ENCODE results near the gene NDST3.

NDST3 gene

GRCh38 chr4:118124997-118125396 is 90.7 kb downstream of the NDST3 start:
- H3K27me3 ChIP-seq (replicated peaks; ENCODE audit: control insufficient read depth, insufficient read depth, low read length), result peaks cover 4% of the 10 kb centered on the region
- peaks cover 4% of the 10 kb centered on the region for H3K9me3 ChIP-seq (ENCODE audit: control insufficient read depth, low read length)
- no peaks in the 10 kb centered on the region for H3K36me3 ChIP-seq (ENCODE audit: control insufficient read depth, insufficient read depth, low read length, severe bottlenecking)
- DNase-seq (ENCODE audit: low read depth), result no peak
- no peak overlapping the region for H3K9ac ChIP-seq (ENCODE audit: low read length)
- no peaks in the 10 kb centered on the region for H3K4me1 ChIP-seq (ENCODE audit: control insufficient read depth, insufficient read depth, low read length)
- no peak overlapping the region for H3K4me3 ChIP-seq (ENCODE audit: low read length)

DNA sequence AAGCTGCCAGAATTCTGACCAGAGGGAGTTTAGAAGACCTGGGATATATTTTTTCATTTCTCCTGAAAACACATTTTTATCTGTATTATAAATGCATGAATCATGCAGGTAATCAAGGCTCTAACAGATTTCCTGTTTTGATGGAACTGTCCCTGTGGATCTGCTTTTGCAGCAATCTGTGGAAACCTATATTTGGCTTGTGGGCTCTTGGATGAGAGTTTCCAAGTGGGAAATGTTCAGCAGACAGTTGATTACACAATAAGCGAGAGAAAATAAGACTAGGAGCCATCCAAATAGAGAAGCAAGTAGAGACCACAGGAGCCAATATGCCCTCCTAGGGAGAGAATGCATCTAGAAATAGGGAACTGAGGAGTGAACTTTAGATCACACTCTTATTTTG is 105.0 kb downstream of the NDST3 start:
- H3K4me3 ChIP-seq (ENCODE audit: low read length), result no peak overlapping the region
- no peak for DNase-seq (ENCODE audit: low read depth)
- no peaks in the 10 kb centered on the region for H3K27me3 ChIP-seq (replicated peaks; ENCODE audit: control insufficient read depth, insufficient read depth, low read length)
- no peaks in the 10 kb centered on the region for H3K4me1 ChIP-seq (ENCODE audit: control insufficient read depth, insufficient read depth, low read length)
- H3K9me3 ChIP-seq (ENCODE audit: control insufficient read depth, low read length), result no peaks in the 10 kb centered on the region
- H3K36me3 ChIP-seq (ENCODE audit: control insufficient read depth, insufficient read depth, low read length, severe bottlenecking), result no peaks in the 10 kb centered on the region
- H3K9ac ChIP-seq (ENCODE audit: low read length), result no peak overlapping the region

DNA sequence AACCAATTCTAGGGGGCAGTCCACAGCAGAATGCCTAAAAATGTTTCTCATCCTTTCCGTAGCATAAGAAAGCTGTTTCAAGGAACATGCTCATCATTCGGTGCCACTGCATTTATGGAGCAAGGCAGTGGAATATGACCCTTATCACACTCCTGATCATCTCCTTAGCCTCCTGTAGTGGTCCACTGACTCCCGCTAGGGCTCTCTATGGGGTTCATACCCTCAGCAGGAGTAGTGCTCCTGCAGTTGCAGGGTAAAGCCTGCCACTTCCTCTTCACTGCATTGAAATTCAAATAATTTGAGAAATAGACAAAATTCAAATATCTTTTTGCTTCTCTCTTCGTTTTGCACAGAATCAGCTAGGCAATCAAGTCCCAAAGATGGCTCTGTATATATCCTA is 107.0 kb downstream of the NDST3 start:
- Histone ChIP-seq H3K9me3 (ENCODE audit: control insufficient read depth, low read length) (no peaks in the 10 kb centered on the region), H3K9ac (ENCODE audit: low read length) (no peak overlapping the region), H3K36me3 (ENCODE audit: control insufficient read depth, insufficient read depth, low read length, severe bottlenecking) (no peaks in the 10 kb centered on the region), H3K27me3 (replicated peaks; ENCODE audit: control insufficient read depth, insufficient read depth, low read length) (no peaks in the 10 kb centered on the region), H3K4me3 (ENCODE audit: low read length) (no peak overlapping the region), H3K4me1 (ENCODE audit: control insufficient read depth, insufficient read depth, low read length) (no peaks in the 10 kb centered on the region)
- no peak for DNase-seq (ENCODE audit: low read depth)

GRCh38 chr4:118154649-118155048 is 120.4 kb downstream of the NDST3 start:
- Histone ChIP-seq H3K4me3 (ENCODE audit: low read length) (no peak overlapping the region), H3K36me3 (ENCODE audit: control insufficient read depth, insufficient read depth, low read length, severe bottlenecking) (no peaks in the 10 kb centered on the region), H3K9ac (ENCODE audit: low read length) (no peak overlapping the region), H3K9me3 (ENCODE audit: control insufficient read depth, low read length) (no peaks in the 10 kb centered on the region), H3K4me1 (ENCODE audit: control insufficient read depth, insufficient read depth, low read length) (no peaks in the 10 kb centered on the region), H3K27me3 (replicated peaks; ENCODE audit: control insufficient read depth, insufficient read depth, low read length) (no peaks in the 10 kb centered on the region)
- DNase-seq (ENCODE audit: low read depth), result peak; percentile 62

DNA sequence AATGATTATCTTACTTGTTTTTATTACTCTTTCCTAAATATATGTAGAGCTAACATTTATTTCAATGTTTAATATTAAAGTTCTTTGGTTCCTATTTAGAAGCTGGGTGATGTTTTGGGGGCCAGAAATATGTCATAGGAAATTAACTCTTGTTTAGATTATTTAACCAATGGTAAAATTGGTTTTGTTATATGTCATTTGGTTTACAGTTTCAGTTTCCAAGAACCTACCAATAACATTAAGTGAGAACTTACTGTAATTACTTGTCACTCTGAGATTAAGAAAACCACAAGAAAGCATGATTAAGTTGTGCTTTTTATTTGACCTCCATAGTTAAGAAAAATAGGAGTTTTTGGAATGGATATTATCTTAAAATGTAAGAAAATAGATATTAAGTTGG is 121.2 kb downstream of the NDST3 start:
- peaks cover 5% of the 10 kb centered on the region for H3K9me3 ChIP-seq (ENCODE audit: control insufficient read depth, low read length)
- H3K4me3 ChIP-seq (ENCODE audit: low read length), result no peak overlapping the region
- H3K9ac ChIP-seq (ENCODE audit: low read length), result no peak overlapping the region
- DNase-seq (ENCODE audit: low read depth), result no peak
- no peaks in the 10 kb centered on the region for H3K27me3 ChIP-seq (replicated peaks; ENCODE audit: control insufficient read depth, insufficient read depth, low read length)
- no peaks in the 10 kb centered on the region for H3K4me1 ChIP-seq (ENCODE audit: control insufficient read depth, insufficient read depth, low read length)
- H3K36me3 ChIP-seq (ENCODE audit: control insufficient read depth, insufficient read depth, low read length, severe bottlenecking), result no peaks in the 10 kb centered on the region

DNA sequence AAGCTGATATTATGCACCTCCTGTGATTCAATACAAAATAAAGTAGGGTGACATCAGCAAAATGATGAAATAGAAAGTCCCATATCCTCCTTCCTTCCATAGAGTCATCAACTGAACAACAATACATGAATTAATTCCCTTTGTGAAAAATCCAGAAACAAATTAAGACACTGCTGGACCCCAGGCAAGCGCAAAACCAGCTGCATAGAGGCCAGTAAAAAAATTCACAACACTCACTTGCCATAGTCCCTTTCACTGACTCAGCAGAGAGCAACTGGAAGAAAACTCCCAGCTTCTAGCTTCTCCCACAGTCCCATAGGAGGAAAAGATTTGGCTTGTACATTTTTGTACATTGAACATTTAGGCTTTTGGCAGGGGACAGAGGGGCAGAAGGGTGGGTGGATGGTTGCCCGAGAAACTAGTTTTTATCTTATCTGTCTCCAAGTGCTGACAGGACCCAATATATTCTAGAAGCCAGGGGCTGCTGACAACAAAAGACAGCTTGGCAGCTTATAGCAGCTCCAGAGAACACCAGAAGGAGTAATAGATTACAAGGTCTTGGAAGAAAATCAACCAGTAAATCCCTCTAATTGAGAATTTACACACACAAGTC is 124.6 kb downstream of the NDST3 start:
- Histone ChIP-seq H3K36me3 (ENCODE audit: control insufficient read depth, insufficient read depth, low read length, severe bottlenecking) (no peaks in the 10 kb centered on the region), H3K9me3 (ENCODE audit: control insufficient read depth, low read length) (peaks cover 5% of the 10 kb centered on the region), H3K4me1 (ENCODE audit: control insufficient read depth, insufficient read depth, low read length) (no peaks in the 10 kb centered on the region), H3K4me3 (ENCODE audit: low read length) (no peak overlapping the region), H3K27me3 (replicated peaks; ENCODE audit: control insufficient read depth, insufficient read depth, low read length) (no peaks in the 10 kb centered on the region), H3K9ac (ENCODE audit: low read length) (no peak overlapping the region)
- DNase-seq (ENCODE audit: low read depth), result no peak

GRCh38 chr4:118167306-118167705 is 133.0 kb downstream of the NDST3 start:
- DNase-seq (ENCODE audit: low read depth), result no peak

DNA sequence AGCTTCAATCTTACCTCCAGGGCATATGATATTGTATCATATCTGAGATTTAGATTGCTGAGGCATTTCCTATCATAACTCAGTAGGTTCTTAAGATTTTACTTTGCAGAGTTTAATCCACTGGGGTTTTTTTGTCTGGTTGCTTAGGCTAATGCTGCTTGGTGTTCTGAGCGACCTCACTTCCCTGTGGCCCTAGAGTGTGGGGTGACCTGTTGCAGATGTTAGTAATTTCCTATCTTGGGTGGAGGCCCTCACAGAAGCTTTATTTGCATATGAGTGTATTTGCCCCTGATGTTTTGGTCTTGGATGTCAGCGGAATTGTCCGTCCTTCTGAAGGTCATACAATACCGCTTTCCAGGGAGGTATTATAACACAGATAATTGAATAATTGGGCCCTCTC is 137.1 kb downstream of the NDST3 start:
- no peak for DNase-seq (ENCODE audit: low read depth)
- Histone ChIP-seq H3K9ac (ENCODE audit: low read length) (no peak overlapping the region), H3K36me3 (ENCODE audit: control insufficient read depth, insufficient read depth, low read length, severe bottlenecking) (no peaks in the 10 kb centered on the region), H3K27me3 (replicated peaks; ENCODE audit: control insufficient read depth, insufficient read depth, low read length) (no peaks in the 10 kb centered on the region), H3K4me3 (ENCODE audit: low read length) (no peak overlapping the region), H3K9me3 (ENCODE audit: control insufficient read depth, low read length) (peaks cover 11% of the 10 kb centered on the region), H3K4me1 (ENCODE audit: control insufficient read depth, insufficient read depth, low read length) (no peaks in the 10 kb centered on the region)

More at GRCh38 chr4:118167306-118167705, 133.0 kb downstream of the NDST3 start:
- Histone ChIP-seq H3K36me3 (ENCODE audit: control insufficient read depth, insufficient read depth, low read length, severe bottlenecking) (no peaks in the 10 kb centered on the region), H3K4me1 (ENCODE audit: control insufficient read depth, insufficient read depth, low read length) (no peaks in the 10 kb centered on the region), H3K9me3 (ENCODE audit: control insufficient read depth, low read length) (peaks cover 15% of the 10 kb centered on the region), H3K9ac (ENCODE audit: low read length) (no peak overlapping the region), H3K27me3 (replicated peaks; ENCODE audit: control insufficient read depth, insufficient read depth, low read length) (no peaks in the 10 kb centered on the region), H3K4me3 (ENCODE audit: low read length) (no peak overlapping the region)

GRCh38 chr4:118173126-118173525 is 138.8 kb downstream of the NDST3 start:
- no peak overlapping the region for H3K9ac ChIP-seq (ENCODE audit: low read length)
- no peaks in the 10 kb centered on the region for H3K9me3 ChIP-seq (ENCODE audit: control insufficient read depth, low read length)
- no peaks in the 10 kb centered on the region for H3K4me1 ChIP-seq (ENCODE audit: control insufficient read depth, insufficient read depth, low read length)
- H3K36me3 ChIP-seq (ENCODE audit: control insufficient read depth, insufficient read depth, low read length, severe bottlenecking), result no peaks in the 10 kb centered on the region
- H3K27me3 ChIP-seq (replicated peaks; ENCODE audit: control insufficient read depth, insufficient read depth, low read length), result no peaks in the 10 kb centered on the region
- H3K4me3 ChIP-seq (ENCODE audit: low read length), result no peak overlapping the region
- DNase-seq (ENCODE audit: low read depth), result no peak

GRCh38 chr4:118173956-118174725 is 139.9 kb downstream of the NDST3 start:
- Histone ChIP-seq H3K36me3 (ENCODE audit: control insufficient read depth, insufficient read depth, low read length, severe bottlenecking) (no peaks in the 10 kb centered on the region), H3K9ac (ENCODE audit: low read length) (no peak overlapping the region), H3K27me3 (replicated peaks; ENCODE audit: control insufficient read depth, insufficient read depth, low read length) (no peaks in the 10 kb centered on the region), H3K9me3 (ENCODE audit: control insufficient read depth, low read length) (no peaks in the 10 kb centered on the region), H3K4me1 (ENCODE audit: control insufficient read depth, insufficient read depth, low read length) (no peaks in the 10 kb centered on the region), H3K4me3 (ENCODE audit: low read length) (no peak overlapping the region)
- peak; percentile 81 for DNase-seq (ENCODE audit: low read depth)

- H3K4me1 ChIP-seq (ENCODE audit: control insufficient read depth, insufficient read depth, low read length), result no peaks in the 10 kb centered on the region
- H3K27me3 ChIP-seq (replicated peaks; ENCODE audit: control insufficient read depth, insufficient read depth, low read length), result no peaks in the 10 kb centered on the region
- no peaks in the 10 kb centered on the region for H3K36me3 ChIP-seq (ENCODE audit: control insufficient read depth, insufficient read depth, low read length, severe bottlenecking)
- H3K4me3 ChIP-seq (ENCODE audit: low read length), result no peak overlapping the region
- H3K9ac ChIP-seq (ENCODE audit: low read length), result no peak overlapping the region
- H3K9me3 ChIP-seq (ENCODE audit: control insufficient read depth, low read length), result no peaks in the 10 kb centered on the region
- no peak for DNase-seq (ENCODE audit: low read depth)
Measured at GRCh38 chr4:118175506-118175905, 141.2 kb downstream of the NDST3 start.
